NK-92 (cell line): ENCODE data around the gene MACROD1.

Source experiments
- DNase-seq: peaks from one replicate; lab custom pipeline; 2025; ENCODE audit not compliant: unreplicated experiment; lab: John Stamatoyannopoulos, UW

The MACROD1 gene

GRCh38 chr11:64165842-64166635, at the start of gene MACROD1:
TSS of gene MACROD1 (minus strand) at chr11:64166113. CDS start at chr11:64165994, 119 bp downstream.
- no peak for DNase-seq

- no peak for DNase-seq
Measured at GRCh38 chr11:64211181-64211872, 45.4 kb upstream of the MACROD1 start.

- no peak for DNase-seq
Measured at GRCh38 chr11:64210301-64211020, 44.5 kb upstream of the MACROD1 start.

- DNase-seq, result no peak
Measured at GRCh38 chr11:64209563-64209843, 43.6 kb upstream of the MACROD1 start.

- no peak for DNase-seq
Measured at GRCh38 chr11:64208796-64209562, 43.1 kb upstream of the MACROD1 start.

GRCh38 chr11:64208086-64208795, 42.3 kb upstream of the MACROD1 start:
- no peak for DNase-seq

GRCh38 chr11:64207256-64208085, 41.6 kb upstream of the MACROD1 start:
- no peak for DNase-seq

- DNase-seq, result no peak
Measured at GRCh38 chr11:64206457-64207255, 40.7 kb upstream of the MACROD1 start, which contains the start of gene FERMT3. TSS of gene FERMT3 (plus strand) at chr11:64206721. CDS start at chr11:64207365, 644 bp downstream.

GRCh38 chr11:64204464-64204989, 38.6 kb upstream of the MACROD1 start:
- DNase-seq, result peak; percentile 42

- DNase-seq, result no peak
Measured at GRCh38 chr11:64204080-64204440, 38.1 kb upstream of the MACROD1 start.

GRCh38 chr11:64203421-64204079, 37.6 kb upstream of the MACROD1 start:
- no peak for DNase-seq

- DNase-seq, result no peak
Measured at GRCh38 chr11:64202992-64203391, 37.1 kb upstream of the MACROD1 start.

GRCh38 chr11:64201543-64201942, 35.6 kb upstream of the MACROD1 start:
- no peak for DNase-seq

- DNase-seq, result no peak
Measured at GRCh38 chr11:64198511-64198910, 32.6 kb upstream of the MACROD1 start.

GRCh38 chr11:64196626-64197025, 30.7 kb upstream of the MACROD1 start:
- no peak for DNase-seq

GRCh38 chr11:64192434-64192833, 26.5 kb upstream of the MACROD1 start:
- DNase-seq, result no peak

- DNase-seq, result no peak
Measured at GRCh38 chr11:64186492-64187165, 20.7 kb upstream of the MACROD1 start.
